ENCODE measurements around the gene GJA3. TPM values are rescaled to one million over a fixed set of nuclear protein-coding genes. Genes with fewer than 3 reads are reported as not detected.

GJA3 gene
- total RNA-seq, 1 experiment from 2014 or later = 0.92 TPM

DNA sequence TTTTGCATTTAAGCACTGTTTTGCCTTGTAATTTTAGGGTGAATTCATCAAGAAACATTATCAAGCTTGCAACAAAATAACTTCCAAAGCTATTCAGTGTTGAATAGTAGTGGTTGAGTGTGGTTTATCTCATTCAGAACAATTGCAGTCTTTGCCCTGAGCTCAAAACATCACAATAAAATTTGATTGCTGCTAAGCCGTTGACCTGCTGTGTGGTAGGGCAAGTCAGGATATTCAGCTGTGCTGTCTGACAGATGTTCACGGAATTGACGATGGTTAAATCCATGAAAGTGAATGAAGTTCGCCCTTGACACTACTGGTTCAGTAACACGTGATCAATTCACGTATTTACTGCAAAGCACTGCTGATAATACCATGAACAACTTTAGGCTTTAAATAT is 66.9 kb downstream of the GJA3 start:
- H2BK15ac ChIP-seq (ENCODE audit: low read depth, low read length) = no peak overlapping the region
- no peak overlapping the region for H3K27ac ChIP-seq (ENCODE audit: insufficient read length, low read depth, low read length)
- no peak overlapping the region for H4K91ac ChIP-seq (ENCODE audit: insufficient read length, low read depth, low read length)
- no peaks in the 10 kb centered on the region for H4K20me1 ChIP-seq (ENCODE audit: control insufficient read depth, insufficient read depth, insufficient read length)
- H3K79me2 ChIP-seq (ENCODE audit: insufficient read depth, low read length) = no peaks in the 10 kb centered on the region
- no peak overlapping the region for H3K14ac ChIP-seq (ENCODE audit: insufficient read depth, low read length)
- H2BK120ac ChIP-seq (ENCODE audit: low read depth, low read length, poor library complexity, severe bottlenecking) = no peak overlapping the region
- H3K27me3 ChIP-seq (ENCODE audit: insufficient read depth, low read length) = no peaks in the 10 kb centered on the region
- H2AK5ac ChIP-seq (ENCODE audit: insufficient read length, low read length) = no peak overlapping the region
- no peak for DNase-seq
- no peak overlapping the region for H2AFZ ChIP-seq (ENCODE audit: low read length)
- H2BK20ac ChIP-seq (ENCODE audit: low read depth, low read length, poor library complexity, severe bottlenecking) = no peak overlapping the region
- Mint-ChIP-seq H3K27me3 (ENCODE audit: low read depth) (no peaks in the 10 kb centered on the region; the same call in none of the 2 replicates), H3K4me3 (no peak overlapping the region), H3K36me3 (ENCODE audit: insufficient read depth in 1 of 3, low read depth in 3 of 3) (no peaks in the 10 kb centered on the region), H3K4me1 (peaks cover 2 to 11% of the 10 kb centered on the region in 2 experiments), H3K27ac (no peak overlapping the region), H3K9me3 (no peaks in the 10 kb centered on the region)
- no peak overlapping the region for H2BK5ac ChIP-seq (ENCODE audit: insufficient read length, low read length)
- no peaks in the 10 kb centered on the region for H3K9me3 ChIP-seq (ENCODE audit: control insufficient read depth, low read depth, low read length)
- H3K4ac ChIP-seq (ENCODE audit: low read depth, low read length) = no peak overlapping the region
- no peak overlapping the region for H2BK12ac ChIP-seq (ENCODE audit: insufficient read length, low read depth, low read length)
- H3K4me1 ChIP-seq (ENCODE audit: insufficient read depth, low read length) = peaks cover under 1% of the 10 kb centered on the region; the same call in 1 of the 2 replicates
- no CpG with 5 or more reads among the region's 6 CpGs for WGBS (ENCODE audit: extremely low coverage, insufficient read length, low lambda C conversion rate)
- H3K18ac ChIP-seq (ENCODE audit: insufficient read length, low read depth, low read length) = no peak overlapping the region
- no peaks in the 10 kb centered on the region for H3K23me2 ChIP-seq (ENCODE audit: insufficient read length, low read depth, low read length, poor library complexity, severe bottlenecking)
- H3K79me1 ChIP-seq (ENCODE audit: insufficient read depth, low read depth, low read length, poor library complexity, severe bottlenecking) = no peaks in the 10 kb centered on the region
- H3K4me2 ChIP-seq (ENCODE audit: insufficient read depth, insufficient read length, low read length) = no peak overlapping the region
- no peak overlapping the region for H3K23ac ChIP-seq (ENCODE audit: insufficient read length, low read depth, low read length)
- H4K5ac ChIP-seq (ENCODE audit: insufficient read length, low read depth, low read length) = no peak overlapping the region
- H3T11ph ChIP-seq (ENCODE audit: low read length) = no peak overlapping the region
- H4K8ac ChIP-seq (replicated peaks; ENCODE audit: insufficient read length, low read depth, low read length) = no peak overlapping the region
- H3K9ac ChIP-seq (ENCODE audit: extremely low read depth, insufficient read length, low read length) = no peak overlapping the region
- TF ChIP-seq, protein P1, sequence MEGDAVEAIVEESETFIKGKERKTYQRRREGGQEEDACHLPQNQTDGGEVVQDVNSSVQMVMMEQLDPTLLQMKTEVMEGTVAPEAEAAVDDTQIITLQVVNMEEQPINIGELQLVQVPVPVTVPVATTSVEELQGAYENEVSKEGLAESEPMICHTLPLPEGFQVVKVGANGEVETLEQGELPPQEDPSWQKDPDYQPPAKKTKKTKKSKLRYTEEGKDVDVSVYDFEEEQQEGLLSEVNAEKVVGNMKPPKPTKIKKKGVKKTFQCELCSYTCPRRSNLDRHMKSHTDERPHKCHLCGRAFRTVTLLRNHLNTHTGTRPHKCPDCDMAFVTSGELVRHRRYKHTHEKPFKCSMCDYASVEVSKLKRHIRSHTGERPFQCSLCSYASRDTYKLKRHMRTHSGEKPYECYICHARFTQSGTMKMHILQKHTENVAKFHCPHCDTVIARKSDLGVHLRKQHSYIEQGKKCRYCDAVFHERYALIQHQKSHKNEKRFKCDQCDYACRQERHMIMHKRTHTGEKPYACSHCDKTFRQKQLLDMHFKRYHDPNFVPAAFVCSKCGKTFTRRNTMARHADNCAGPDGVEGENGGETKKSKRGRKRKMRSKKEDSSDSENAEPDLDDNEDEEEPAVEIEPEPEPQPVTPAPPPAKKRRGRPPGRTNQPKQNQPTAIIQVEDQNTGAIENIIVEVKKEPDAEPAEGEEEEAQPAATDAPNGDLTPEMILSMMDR (conservative IDR thresholded peaks at IDR 0.05) = no peak
- H3K56ac ChIP-seq (ENCODE audit: insufficient read length, low read depth, low read length) = no peak overlapping the region
